Measurements from ENCODE around the gene DLL4. TPM values are rescaled to one million over a fixed set of nuclear protein-coding genes. Genes with fewer than 3 reads are reported as not detected.
A peak's percentile ranks its signal among the peaks of the same experiment; 100 is the strongest.

Gene DLL4
- total and polyA plus RNA-seq, 7 donors, result 4.0 to 13.1 (median 7.2) TPM

DNA sequence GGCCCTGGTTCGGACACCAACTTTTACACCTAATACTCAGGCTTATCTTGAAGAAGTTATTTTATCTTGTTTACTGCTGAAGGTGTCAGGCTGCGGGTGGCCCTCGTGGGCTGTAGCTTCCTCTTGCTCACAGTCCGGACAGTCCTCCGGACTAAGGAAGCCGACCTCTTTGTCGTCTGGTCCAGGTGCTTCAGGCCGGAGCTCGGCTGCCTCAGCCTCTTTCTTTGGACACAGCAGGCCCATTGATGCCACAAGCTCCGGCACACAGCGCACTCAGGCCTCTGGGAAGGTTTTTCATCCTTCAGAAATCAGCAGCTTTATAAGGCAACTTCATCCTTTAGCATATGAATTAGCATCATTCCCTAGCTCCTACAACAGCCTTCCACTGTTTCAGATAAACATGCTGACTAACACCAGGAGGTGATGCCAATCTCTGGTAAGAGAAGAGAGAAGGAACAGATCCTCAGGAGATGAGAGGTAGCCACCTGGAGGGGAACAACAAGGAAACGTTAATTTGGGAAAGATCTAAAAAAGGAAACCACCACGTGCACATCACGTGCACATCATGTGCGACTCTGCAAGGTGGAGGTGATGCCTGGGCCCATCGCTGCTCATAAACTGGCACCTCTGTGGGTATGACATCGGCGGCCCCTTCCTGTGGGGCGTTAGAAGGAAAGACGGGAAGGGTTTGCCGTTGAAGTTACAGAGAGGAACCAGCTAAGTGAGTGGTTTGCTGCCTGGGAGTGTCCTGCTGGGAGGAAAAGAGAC lies 19.8 kb downstream of the DLL4 start:
- H3K36me3 ChIP-seq (ENCODE audit: insufficient read depth in 1 of 2, low read depth in 1 of 2), result no peaks in the 10 kb centered on the region
- no peaks in the 10 kb centered on the region for H3K9me3 ChIP-seq
- TF ChIP-seq, protein P1, sequence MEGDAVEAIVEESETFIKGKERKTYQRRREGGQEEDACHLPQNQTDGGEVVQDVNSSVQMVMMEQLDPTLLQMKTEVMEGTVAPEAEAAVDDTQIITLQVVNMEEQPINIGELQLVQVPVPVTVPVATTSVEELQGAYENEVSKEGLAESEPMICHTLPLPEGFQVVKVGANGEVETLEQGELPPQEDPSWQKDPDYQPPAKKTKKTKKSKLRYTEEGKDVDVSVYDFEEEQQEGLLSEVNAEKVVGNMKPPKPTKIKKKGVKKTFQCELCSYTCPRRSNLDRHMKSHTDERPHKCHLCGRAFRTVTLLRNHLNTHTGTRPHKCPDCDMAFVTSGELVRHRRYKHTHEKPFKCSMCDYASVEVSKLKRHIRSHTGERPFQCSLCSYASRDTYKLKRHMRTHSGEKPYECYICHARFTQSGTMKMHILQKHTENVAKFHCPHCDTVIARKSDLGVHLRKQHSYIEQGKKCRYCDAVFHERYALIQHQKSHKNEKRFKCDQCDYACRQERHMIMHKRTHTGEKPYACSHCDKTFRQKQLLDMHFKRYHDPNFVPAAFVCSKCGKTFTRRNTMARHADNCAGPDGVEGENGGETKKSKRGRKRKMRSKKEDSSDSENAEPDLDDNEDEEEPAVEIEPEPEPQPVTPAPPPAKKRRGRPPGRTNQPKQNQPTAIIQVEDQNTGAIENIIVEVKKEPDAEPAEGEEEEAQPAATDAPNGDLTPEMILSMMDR (IDR thresholded peaks at IDR 0.05), result no peak
- intact Hi-C loops (cut with DNase I), result no loop called here
- WGBS, 3 donors, result 73 to 78% (median 74%) methylated on average over 21 of the region's 21 CpGs
- H3K4me1 ChIP-seq, result peaks cover 23% of the 10 kb centered on the region
- peak overlapping the region; percentile 47 for H3K27ac ChIP-seq
- ATAC-seq, result no peak
- H3K4me3 ChIP-seq, result no peak overlapping the region
- no peak for DNase-seq
- no peaks in the 10 kb centered on the region for H3K27me3 ChIP-seq (ENCODE audit: insufficient read depth in 3 of 3, low read length in 2 of 3)

GRCh38 chr15:40949756-40950207 lies 20.6 kb downstream of the DLL4 start:
- peak in 1 of 4 donors; percentile 20 for ATAC-seq
- WGBS, 3 donors, result 35 to 47% (median 39%) methylated on average over 7 of the region's 7 CpGs
- intact Hi-C loops (cut with DNase I), result no loop called here

DNA sequence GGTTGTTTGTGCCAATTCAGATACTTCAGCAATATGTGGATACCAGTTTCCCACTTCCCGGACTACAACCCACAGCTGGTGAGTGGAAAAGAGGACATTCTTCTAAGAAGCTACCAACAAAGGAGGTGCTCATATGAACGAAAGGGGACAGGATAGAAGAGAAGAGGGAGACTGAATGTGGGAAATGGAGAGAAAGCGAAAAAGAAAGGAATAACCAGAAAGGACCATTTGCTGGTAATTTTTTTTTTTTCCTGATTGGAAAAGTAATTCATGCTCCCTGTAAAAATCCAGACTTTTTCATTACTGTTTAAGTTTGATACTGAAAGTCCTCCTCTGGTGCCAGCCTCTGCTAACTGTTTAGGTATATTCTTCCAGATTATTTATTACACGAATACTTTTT lies 22.6 kb downstream of the DLL4 start:
- no peak overlapping the region for H3K27ac ChIP-seq
- H3K36me3 ChIP-seq (ENCODE audit: insufficient read depth in 1 of 2, low read depth in 1 of 2), result peaks cover 0 to 9% of the 10 kb centered on the region in 2 donors
- peaks cover 43% of the 10 kb centered on the region for H3K4me1 ChIP-seq
- WGBS, 3 donors, result 92 to 97% (median 94%) methylated on average over 4 of the region's 4 CpGs
- no peak for DNase-seq
- ATAC-seq, result no peak
- TF ChIP-seq, protein P1 (IDR thresholded peaks at IDR 0.05), result no peak
- intact Hi-C loops (cut with DNase I), result no loop called here
- H3K4me3 ChIP-seq, result no peak overlapping the region
- no peaks in the 10 kb centered on the region for H3K27me3 ChIP-seq (ENCODE audit: insufficient read depth in 3 of 3, low read length in 2 of 3)
- no peaks in the 10 kb centered on the region for H3K9me3 ChIP-seq

More at GRCh38 chr15:40949756-40950207, 20.6 kb downstream of the DLL4 start:
- TF ChIP-seq, protein P1 (IDR thresholded peaks at IDR 0.05), result no peak
- peak overlapping the region; percentile 47 for H3K27ac ChIP-seq
- peaks cover 31% of the 10 kb centered on the region for H3K4me1 ChIP-seq
- no peak for DNase-seq
- H3K4me3 ChIP-seq, result no peak overlapping the region
- H3K36me3 ChIP-seq (ENCODE audit: insufficient read depth in 1 of 2, low read depth in 1 of 2), result peaks cover 0 to 1% of the 10 kb centered on the region in 2 donors
- no peaks in the 10 kb centered on the region for H3K9me3 ChIP-seq
- H3K27me3 ChIP-seq (ENCODE audit: insufficient read depth in 3 of 3, low read length in 2 of 3), result no peaks in the 10 kb centered on the region

GRCh38 chr15:40952301-40952900 lies 23.3 kb downstream of the DLL4 start:
- TF ChIP-seq, protein P1 (IDR thresholded peaks at IDR 0.05), result no peak
- WGBS, 3 donors, result 53 to 61% (median 57%) methylated on average over 23 of the region's 23 CpGs
- Histone ChIP-seq H3K9me3 (no peaks in the 10 kb centered on the region), H3K4me1 (peaks cover 49% of the 10 kb centered on the region), H3K27ac (peak overlapping the region; percentile 86), H3K4me3 (peak overlapping the region; percentile 84), H3K27me3 (ENCODE audit: insufficient read depth in 3 of 3, low read length in 2 of 3) (no peaks in the 10 kb centered on the region), H3K36me3 (ENCODE audit: insufficient read depth in 1 of 2, low read depth in 1 of 2) (peaks cover 0 to 9% of the 10 kb centered on the region in 2 donors)
- no peak for DNase-seq
- ATAC-seq, result no peak
- intact Hi-C loops (cut with DNase I), result no loop called here
